ENCODE measurements around the gene COL18A1.

COL18A1 gene

DNA sequence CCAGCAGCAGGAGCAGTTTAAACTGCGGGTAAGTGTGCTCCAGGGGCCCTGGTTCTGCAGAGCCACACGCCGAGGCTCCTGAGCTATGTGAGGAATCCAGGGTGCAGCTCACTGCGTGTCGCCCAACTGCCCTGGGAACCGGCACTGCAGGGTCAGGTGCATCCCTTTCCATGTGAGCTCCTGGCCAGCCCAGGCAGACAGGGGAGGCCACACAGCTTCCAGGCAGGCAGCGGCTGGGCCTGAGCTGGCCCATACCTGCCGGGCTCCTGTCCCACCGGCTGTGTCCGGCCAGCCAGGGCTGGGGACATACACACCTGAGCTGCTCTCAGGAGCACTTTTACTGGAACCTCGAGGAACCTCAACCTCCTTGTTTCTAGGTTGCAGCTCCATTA, 18.6 kb upstream of the COL18A1 start:
- H3K9me3 ChIP-seq (ENCODE audit: severe bottlenecking) = no peaks in the 10 kb centered on the region
- no peaks in the 10 kb centered on the region for H3K36me3 ChIP-seq (ENCODE audit: low read depth)
- no peak overlapping the region for H3K4me3 ChIP-seq (ENCODE audit: severe bottlenecking)
- no peaks in the 10 kb centered on the region for H3K4me1 ChIP-seq (ENCODE audit: insufficient read depth, poor library complexity, severe bottlenecking)
- TF ChIP-seq, protein P1, sequence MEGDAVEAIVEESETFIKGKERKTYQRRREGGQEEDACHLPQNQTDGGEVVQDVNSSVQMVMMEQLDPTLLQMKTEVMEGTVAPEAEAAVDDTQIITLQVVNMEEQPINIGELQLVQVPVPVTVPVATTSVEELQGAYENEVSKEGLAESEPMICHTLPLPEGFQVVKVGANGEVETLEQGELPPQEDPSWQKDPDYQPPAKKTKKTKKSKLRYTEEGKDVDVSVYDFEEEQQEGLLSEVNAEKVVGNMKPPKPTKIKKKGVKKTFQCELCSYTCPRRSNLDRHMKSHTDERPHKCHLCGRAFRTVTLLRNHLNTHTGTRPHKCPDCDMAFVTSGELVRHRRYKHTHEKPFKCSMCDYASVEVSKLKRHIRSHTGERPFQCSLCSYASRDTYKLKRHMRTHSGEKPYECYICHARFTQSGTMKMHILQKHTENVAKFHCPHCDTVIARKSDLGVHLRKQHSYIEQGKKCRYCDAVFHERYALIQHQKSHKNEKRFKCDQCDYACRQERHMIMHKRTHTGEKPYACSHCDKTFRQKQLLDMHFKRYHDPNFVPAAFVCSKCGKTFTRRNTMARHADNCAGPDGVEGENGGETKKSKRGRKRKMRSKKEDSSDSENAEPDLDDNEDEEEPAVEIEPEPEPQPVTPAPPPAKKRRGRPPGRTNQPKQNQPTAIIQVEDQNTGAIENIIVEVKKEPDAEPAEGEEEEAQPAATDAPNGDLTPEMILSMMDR (IDR thresholded peaks at IDR 0.05; ENCODE audit: poor library complexity, severe bottlenecking) = no peak
- ATAC-seq (ENCODE audit: low read depth) = peak; percentile 15; the same call in 1 of the 3 replicates
- no peak overlapping the region for H3K27ac ChIP-seq (ENCODE audit: poor library complexity, severe bottlenecking)
- H3K27me3 ChIP-seq (ENCODE audit: insufficient read depth, poor library complexity, severe bottlenecking) = no peaks in the 10 kb centered on the region
- peak; percentile 41 for DNase-seq (ENCODE audit: low spot score)

DNA sequence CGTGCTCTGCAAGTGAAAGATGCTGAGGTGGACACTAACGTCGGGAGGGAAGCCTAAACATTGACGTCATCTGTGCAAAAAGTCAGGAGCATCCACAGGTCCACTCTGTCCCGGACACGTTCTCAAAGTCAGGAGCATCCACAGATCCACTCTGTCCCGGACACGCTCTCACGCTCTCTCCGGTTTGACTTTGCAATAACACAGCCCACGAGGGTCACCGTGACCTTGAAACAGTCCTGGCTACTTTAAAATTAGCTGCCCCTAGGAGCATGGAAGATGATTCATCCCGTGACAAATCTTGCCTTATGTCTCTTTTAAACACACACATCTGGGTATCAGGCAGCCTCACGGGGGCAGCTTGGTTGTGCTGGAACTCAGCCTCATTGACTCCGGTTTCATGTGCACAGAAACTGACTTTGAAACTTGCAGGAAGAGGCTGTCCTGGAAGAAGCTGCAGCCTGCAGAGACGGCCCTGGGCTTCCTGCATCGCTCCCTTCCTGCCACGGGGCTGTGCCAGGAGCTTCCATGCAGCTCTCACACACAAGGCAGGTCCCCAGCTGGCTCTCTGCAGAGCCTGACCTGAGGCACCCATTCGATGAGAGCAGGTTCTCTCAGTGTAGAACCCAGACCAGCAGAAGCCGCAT, 18.1 kb upstream of the COL18A1 start:
- Histone ChIP-seq H3K36me3 (ENCODE audit: low read depth) (no peaks in the 10 kb centered on the region), H3K27me3 (ENCODE audit: insufficient read depth, poor library complexity, severe bottlenecking) (no peaks in the 10 kb centered on the region), H3K9me3 (ENCODE audit: severe bottlenecking) (no peaks in the 10 kb centered on the region), H3K27ac (ENCODE audit: poor library complexity, severe bottlenecking) (no peak overlapping the region), H3K4me3 (ENCODE audit: severe bottlenecking) (no peak overlapping the region), H3K4me1 (ENCODE audit: insufficient read depth, poor library complexity, severe bottlenecking) (no peaks in the 10 kb centered on the region)
- TF ChIP-seq, protein P1 (IDR thresholded peaks at IDR 0.05; ENCODE audit: poor library complexity, severe bottlenecking) = peak; percentile 30
- DNase-seq (ENCODE audit: low spot score) = peak; percentile 47
- peak; percentile 64 for ATAC-seq (ENCODE audit: low read depth)

- no peaks in the 10 kb centered on the region for H3K36me3 ChIP-seq (ENCODE audit: low read depth)
- ATAC-seq (ENCODE audit: low read depth) (no peak), DNase-seq (ENCODE audit: low spot score) (no peak)
- no peaks in the 10 kb centered on the region for H3K27me3 ChIP-seq (ENCODE audit: insufficient read depth, poor library complexity, severe bottlenecking)
- no peaks in the 10 kb centered on the region for H3K4me1 ChIP-seq (ENCODE audit: insufficient read depth, poor library complexity, severe bottlenecking)
- TF ChIP-seq, protein P1 (IDR thresholded peaks at IDR 0.05; ENCODE audit: poor library complexity, severe bottlenecking) = no peak
- no peak overlapping the region for H3K4me3 ChIP-seq (ENCODE audit: severe bottlenecking)
- no peaks in the 10 kb centered on the region for H3K9me3 ChIP-seq (ENCODE audit: severe bottlenecking)
- H3K27ac ChIP-seq (ENCODE audit: poor library complexity, severe bottlenecking) = no peak overlapping the region
Observed at GRCh38 chr21:45387506-45387905, 17.5 kb upstream of the COL18A1 start.

DNA sequence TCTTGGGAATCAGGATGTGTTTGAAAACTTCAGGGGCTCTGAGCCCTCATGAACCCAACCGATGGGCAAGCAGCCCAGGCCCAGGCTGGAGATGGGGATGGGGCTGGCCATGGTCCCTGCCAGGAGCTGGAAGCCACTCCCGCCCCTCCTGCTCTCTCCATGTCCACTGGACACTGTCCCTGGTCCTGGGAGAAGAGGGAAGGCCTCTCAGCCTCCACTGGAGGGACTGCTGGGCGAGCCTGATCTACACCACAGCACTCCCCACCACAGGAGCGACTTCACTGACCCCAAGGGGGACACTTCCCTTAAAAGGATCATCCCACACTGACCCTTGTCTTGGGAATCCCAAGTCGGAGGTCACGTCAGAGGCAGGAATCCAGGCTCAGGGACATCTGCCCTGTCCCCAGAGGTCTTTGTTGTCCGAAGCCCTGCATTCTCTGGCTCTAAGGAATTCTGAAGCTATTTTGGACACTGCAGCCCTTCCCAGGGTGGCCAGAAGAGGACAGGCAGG, 16.9 kb upstream of the COL18A1 start:
- H3K4me3 ChIP-seq (ENCODE audit: severe bottlenecking) = no peak overlapping the region
- no peaks in the 10 kb centered on the region for H3K9me3 ChIP-seq (ENCODE audit: severe bottlenecking)
- TF ChIP-seq, protein P1 (IDR thresholded peaks at IDR 0.05; ENCODE audit: poor library complexity, severe bottlenecking) = no peak
- no peak for ATAC-seq (ENCODE audit: low read depth)
- H3K27ac ChIP-seq (ENCODE audit: poor library complexity, severe bottlenecking) = no peak overlapping the region
- no peaks in the 10 kb centered on the region for H3K4me1 ChIP-seq (ENCODE audit: insufficient read depth, poor library complexity, severe bottlenecking)
- no peaks in the 10 kb centered on the region for H3K27me3 ChIP-seq (ENCODE audit: insufficient read depth, poor library complexity, severe bottlenecking)
- no peaks in the 10 kb centered on the region for H3K36me3 ChIP-seq (ENCODE audit: low read depth)
- no peak for DNase-seq (ENCODE audit: low spot score)

GRCh38 chr21:45388611-45389296, 16.2 kb upstream of the COL18A1 start:
- no peaks in the 10 kb centered on the region for H3K27me3 ChIP-seq (ENCODE audit: insufficient read depth, poor library complexity, severe bottlenecking)
- H3K4me1 ChIP-seq (ENCODE audit: insufficient read depth, poor library complexity, severe bottlenecking) = no peaks in the 10 kb centered on the region
- no peak overlapping the region for H3K27ac ChIP-seq (ENCODE audit: poor library complexity, severe bottlenecking)
- TF ChIP-seq, protein P1 (IDR thresholded peaks at IDR 0.05; ENCODE audit: poor library complexity, severe bottlenecking) = no peak
- DNase-seq (ENCODE audit: low spot score) (peak; percentile 49), ATAC-seq (ENCODE audit: low read depth) (no peak)
- H3K4me3 ChIP-seq (ENCODE audit: severe bottlenecking) = no peak overlapping the region
- H3K36me3 ChIP-seq (ENCODE audit: low read depth) = no peaks in the 10 kb centered on the region
- H3K9me3 ChIP-seq (ENCODE audit: severe bottlenecking) = no peaks in the 10 kb centered on the region
